GM20000 (cell line): Measurements from ENCODE around the gene PFKP.

Source experiments
- DNase-seq: peaks from one replicate; pipeline ENCODE4 v3.0.0; 2012; ENCODE audit warnings: low spot score
- CTCF ChIP-seq: IDR thresholded peaks from 2 replicates; pipeline ENCODE4 v1.5.1; 2012; ENCODE audit warnings: mild to moderate bottlenecking, control low read depth; ENCODE audit errors: extremely low read depth, missing control alignments

The PFKP gene

GRCh38 chr10:3109633-3110032 lies 42.3 kb downstream of the PFKP start:
- TF ChIP-seq CTCF, result no peak
- DNase-seq, result no peak

- DNase-seq, result no peak
- TF ChIP-seq CTCF, result no peak
Observed at GRCh38 chr10:3110782-3111620, 43.7 kb downstream of the PFKP start.

- no peak for DNase-seq
- no peak for TF ChIP-seq CTCF
Observed at GRCh38 chr10:3111621-3112163, 44.3 kb downstream of the PFKP start.

- no peak for TF ChIP-seq CTCF
- DNase-seq, result no peak
Observed at GRCh38 chr10:3113343-3113720, 46.0 kb downstream of the PFKP start.

- no peak for TF ChIP-seq CTCF
- no peak for DNase-seq
Observed at GRCh38 chr10:3115685-3116084, 48.3 kb downstream of the PFKP start.

- DNase-seq, result no peak
- TF ChIP-seq CTCF, result no peak
Observed at GRCh38 chr10:3116508-3117100, 49.3 kb downstream of the PFKP start.

GRCh38 chr10:3117486-3117885 lies 50.1 kb downstream of the PFKP start:
- DNase-seq, result no peak
- no peak for TF ChIP-seq CTCF
